HEK293 (cell line): ENCODE data around the gene DOCK4.

ENCODE experiments used
- CTCF ChIA-PET: fragments of 350-600 bp; formaldehyde crosslinking; extraction: SDS; loops from one replicate; lab custom pipeline; 2021; ENCODE audit warnings: antibody characterized with exemption; lab: Yijun Ruan, JAX
- POLR2A ChIA-PET: fragments of 300-600 bp; formaldehyde crosslinking; extraction: SDS; loops from one replicate; lab custom pipeline; 2020; ENCODE audit warnings: antibody characterized with exemption, inconsistent platforms; lab: Yijun Ruan, JAX
- H3K27ac ChIP-seq: fragments of 200-500 bp; sonication (Bioruptor generic); 2 replicates; pipeline ENCODE4 v1.5.1; 2014; ENCODE audit warnings: low read depth, low read length, control low read depth, inconsistent platforms; ENCODE audit errors: extremely low read depth
- H3K36me3 ChIP-seq, 2 experiments: fragments of 200-500 bp in 1 of 2; sonication (Bioruptor generic) in 1 of 2; 1 replicate in 1 of 2; 2 replicates in 1 of 2; pipeline ENCODE4 v1.5.1; 2014 to 2017; ENCODE audit warnings: inconsistent platforms in 2 of 2, low read length in 2 of 2; ENCODE audit not compliant: control insufficient read depth in 2 of 2, insufficient read depth in 1 of 2
- H3K4me1 ChIP-seq: fragments of 200-500 bp; sonication (Bioruptor generic); 2 replicates; pipeline ENCODE4 v1.5.1; 2014; ENCODE audit warnings: mild to moderate bottlenecking, low read length, inconsistent platforms; ENCODE audit not compliant: control insufficient read depth, insufficient read depth
- H3K4me3 ChIP-seq: 2 replicates; pipeline ENCODE4 v1.5.1; 2011; ENCODE audit warnings: low read depth, mild to moderate bottlenecking, control low read depth, low read length, moderate library complexity
- H3K9me3 ChIP-seq: fragments of 200-500 bp; sonication (Bioruptor generic); 2 replicates; pipeline ENCODE4 v1.5.1; 2014; ENCODE audit warnings: low read depth, low read length, inconsistent platforms; ENCODE audit not compliant: control insufficient read depth, insufficient read depth
- BCL11A ChIP-seq: fragments of 450-650 bp; formaldehyde crosslinking; IDR thresholded peaks from 2 replicates; pipeline ENCODE4 v1.5.1; 2016; ENCODE audit warnings: low read depth, missing biosample characterization, missing genetic modification characterization
- KLF7 ChIP-seq: fragments of 450-650 bp; formaldehyde crosslinking; IDR thresholded peaks from 2 replicates; pipeline ENCODE4 v1.5.1; 2016; ENCODE audit warnings: missing biosample characterization, missing genetic modification characterization, borderline replicate concordance
- PRDM2 ChIP-seq: fragments of 450-650 bp; formaldehyde crosslinking; IDR thresholded peaks from 2 replicates; pipeline ENCODE4 v1.5.1; 2016; ENCODE audit warnings: missing biosample characterization, missing genetic modification characterization, borderline replicate concordance
- SP2 ChIP-seq: fragments of 450-650 bp; formaldehyde crosslinking; IDR thresholded peaks from 2 replicates; pipeline ENCODE4 v1.5.1; 2016; ENCODE audit warnings: missing biosample characterization, missing genetic modification characterization
- SP7 ChIP-seq: fragments of 450-650 bp; formaldehyde crosslinking; IDR thresholded peaks from 2 replicates; pipeline ENCODE4 v1.5.1; 2016; ENCODE audit warnings: missing biosample characterization, missing genetic modification characterization
- WT1 ChIP-seq: fragments of 450-650 bp; formaldehyde crosslinking; IDR thresholded peaks from 2 replicates; pipeline ENCODE4 v1.5.1; 2016; ENCODE audit warnings: missing biosample characterization, missing genetic modification characterization
- ZNF133 ChIP-seq: fragments of 450-650 bp; formaldehyde crosslinking; IDR thresholded peaks from 2 replicates; pipeline ENCODE4 v1.5.1; 2016; ENCODE audit warnings: missing biosample characterization, missing genetic modification characterization
- ZNF302 ChIP-seq: fragments of 450-650 bp; formaldehyde crosslinking; IDR thresholded peaks from 2 replicates; pipeline ENCODE4 v1.5.1; 2016; ENCODE audit warnings: missing biosample characterization, missing genetic modification characterization, low read depth
- ZNF324 ChIP-seq: fragments of 450-650 bp; formaldehyde crosslinking; IDR thresholded peaks from 2 replicates; pipeline ENCODE4 v1.5.1; 2016; ENCODE audit warnings: missing biosample characterization, missing genetic modification characterization
- ZNF404 ChIP-seq: fragments of 450-650 bp; formaldehyde crosslinking; IDR thresholded peaks from 2 replicates; pipeline ENCODE4 v1.5.1; 2017; ENCODE audit warnings: missing biosample characterization, missing genetic modification characterization
- ZNF518A ChIP-seq: fragments of 450-650 bp; formaldehyde crosslinking; conservative IDR thresholded peaks from 2 replicates; pipeline ENCODE4 v1.5.1; 2016; ENCODE audit warnings: low read depth, missing biosample characterization, missing genetic modification characterization
- ZNF610 ChIP-seq: fragments of 450-650 bp; formaldehyde crosslinking; IDR thresholded peaks from 2 replicates; pipeline ENCODE4 v1.5.1; 2016; ENCODE audit warnings: missing biosample characterization, missing genetic modification characterization, borderline replicate concordance
- ZNF785 ChIP-seq: fragments of 450-650 bp; formaldehyde crosslinking; IDR thresholded peaks from 2 replicates; pipeline ENCODE4 v1.5.1; 2016; ENCODE audit warnings: missing biosample characterization, missing genetic modification characterization
- ZXDB ChIP-seq: fragments of 450-650 bp; formaldehyde crosslinking; IDR thresholded peaks from 2 replicates; pipeline ENCODE4 v1.5.1; 2016; ENCODE audit warnings: missing biosample characterization, missing genetic modification characterization
- TF ChIP-seq, protein P1 (sequence below): fragments of 450-650 bp; formaldehyde crosslinking; IDR thresholded peaks from 2 replicates; pipeline ENCODE4 v1.5.1; 2017; ENCODE audit warnings: missing biosample characterization, missing genetic modification characterization

The DOCK4 gene

DNA sequence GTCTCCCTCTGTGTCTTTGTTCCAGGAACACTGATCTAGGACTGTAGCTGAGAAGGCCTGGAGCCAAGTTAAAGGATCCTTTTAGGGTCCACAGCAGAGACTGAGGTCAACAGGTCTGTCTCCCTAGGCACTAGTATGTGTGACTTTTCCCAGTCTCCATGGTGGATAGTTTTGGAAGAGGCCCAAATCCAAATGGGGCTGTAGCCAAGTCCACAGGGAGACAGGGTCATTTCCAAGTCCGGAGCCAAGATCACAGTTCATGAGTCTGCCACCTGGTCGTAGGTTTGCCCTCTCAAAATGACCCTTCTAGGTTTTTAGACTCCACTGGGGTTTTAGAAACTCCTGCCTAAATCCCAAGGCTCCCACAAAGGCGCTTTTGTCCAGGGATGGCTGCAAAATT, 17.1 kb upstream of the DOCK4 start (continued):
- no peak for TF ChIP-seq ZNF518A (tag by site-specific recombination)
- no peak for TF ChIP-seq PRDM2 (tag by site-specific recombination)
- TF ChIP-seq, protein P1, sequence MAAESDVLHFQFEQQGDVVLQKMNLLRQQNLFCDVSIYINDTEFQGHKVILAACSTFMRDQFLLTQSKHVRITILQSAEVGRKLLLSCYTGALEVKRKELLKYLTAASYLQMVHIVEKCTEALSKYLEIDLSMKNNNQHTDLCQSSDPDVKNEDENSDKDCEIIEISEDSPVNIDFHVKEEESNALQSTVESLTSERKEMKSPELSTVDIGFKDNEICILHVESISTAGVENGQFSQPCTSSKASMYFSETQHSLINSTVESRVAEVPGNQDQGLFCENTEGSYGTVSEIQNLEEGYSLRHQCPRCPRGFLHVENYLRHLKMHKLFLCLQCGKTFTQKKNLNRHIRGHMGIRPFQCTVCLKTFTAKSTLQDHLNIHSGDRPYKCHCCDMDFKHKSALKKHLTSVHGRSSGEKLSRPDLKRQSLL (tag by site-specific recombination) = no peak
- no peak for TF ChIP-seq SP2
- no peak for TF ChIP-seq ZNF404
- TF ChIP-seq ZNF610 (tag by site-specific recombination) = no peak
- TF ChIP-seq BCL11A (tag by site-specific recombination) = no peak
- TF ChIP-seq SP7 (tag by site-specific recombination) = no peak
- no peak for TF ChIP-seq WT1 (tag by site-specific recombination)

DNA sequence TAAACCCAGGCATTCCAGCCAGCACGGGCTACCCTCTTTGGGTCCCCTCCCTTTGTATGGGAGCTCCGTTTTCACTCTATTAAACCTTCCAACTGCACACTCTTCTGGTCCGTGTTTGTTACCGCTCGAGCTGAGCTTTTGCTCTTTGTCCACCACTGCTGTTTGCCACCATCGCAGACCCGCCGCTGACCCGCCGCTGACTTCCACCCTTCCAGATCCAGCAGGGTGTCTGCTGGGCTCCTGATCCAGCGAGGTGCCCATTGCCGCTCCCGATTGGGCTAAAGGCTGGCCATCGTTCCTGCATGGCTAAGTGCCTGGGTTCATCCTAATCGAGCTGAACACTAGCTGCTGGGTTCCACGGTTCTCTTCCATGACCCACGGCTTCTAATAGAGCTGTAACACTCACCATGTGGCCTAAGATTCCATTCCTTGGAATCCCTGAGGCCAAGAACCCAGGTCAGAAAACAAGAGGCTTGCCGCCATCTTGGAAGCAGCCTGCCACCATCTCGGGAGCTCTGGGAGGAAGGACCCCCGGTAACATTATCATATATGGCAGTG, 14.8 kb upstream of the DOCK4 start:
- no peaks in the 10 kb centered on the region for H3K36me3 ChIP-seq
- POLR2A ChIA-PET = no interaction called here
- no peaks in the 10 kb centered on the region for H3K4me1 ChIP-seq
- H3K27ac ChIP-seq = no peak overlapping the region
- TF ChIP-seq ZNF302 (tag by site-specific recombination) (no peak), ZXDB (no peak), ZNF785 (tag by site-specific recombination) (no peak), ZNF133 (no peak), KLF7 (tag by site-specific recombination) (no peak), ZNF324 (tag by site-specific recombination) (no peak)
- TF ChIP-seq, protein P1 (tag by site-specific recombination) = no peak
- TF ChIP-seq, all 188 proteins: peak for 0
- Histone ChIP-seq H3K4me3 (no peak overlapping the region), H3K9me3 (no peaks in the 10 kb centered on the region)
- CTCF ChIA-PET = interaction anchor here (1.0 kb wide), 1 partner anchor 9 kb away, joined by 4 read pairs; no protein-coding TSS in a partner anchor
